CD4-positive, alpha-beta T cell (primary cell): Measurements from ENCODE around the gene JCHAIN. TPM values are rescaled to one million over a fixed set of nuclear protein-coding genes. Genes with fewer than 3 reads are reported as not detected.

Experiments
- ATAC-seq: fragments of 200-7000 bp; cut with Tn5 transposase; one replicate; pipeline ENCODE4 v1.10.0; 2022; ENCODE audit warnings: mild to moderate bottlenecking; ENCODE audit not compliant: poor library complexity
- CTCF ChIA-PET: fragments of 350-600 bp; sonication (Branson Sonifier 250); formaldehyde crosslinking; loops from one replicate; lab custom pipeline; 2021; ENCODE audit warnings: antibody characterized with exemption, inconsistent platforms; lab: Charles Lee
- POLR2A ChIA-PET: fragments of 350-600 bp; sonication (Branson Sonifier 250); formaldehyde crosslinking; loops from one replicate; lab custom pipeline; 2021; ENCODE audit warnings: antibody characterized with exemption, inconsistent platforms; lab: Charles Lee
- DNase-seq, 14 experiments: peaks; one replicate each; pipeline ENCODE4 v3.0.0-alpha.2; 2013 to 2020; ENCODE audit warnings: mixed read lengths in 2 of 14
- H3K27ac ChIP-seq, 2 donors: one replicate each; pipeline versions ENCODE4 v1.5.1 to v1.7.0; 2013; ENCODE audit warnings: low read length in 2 of 2, low read depth in 1 of 2, mild to moderate bottlenecking in 1 of 2
- H3K27me3 ChIP-seq, 2 experiments: 1 replicate in 1 of 2; 2 replicates in 1 of 2; pipeline versions ENCODE4 v1.6.1 to v1.7.0; 2013; ENCODE audit warnings: low read length in 2 of 2, control low read depth in 1 of 2, mild to moderate bottlenecking in 1 of 2, moderate library complexity in 1 of 2; ENCODE audit not compliant: insufficient read depth in 2 of 2, control insufficient read depth in 1 of 2
- H3K36me3 ChIP-seq: one replicate; pipeline ENCODE4 v1.6.1; 2013; ENCODE audit warnings: low read length, control low read depth; ENCODE audit not compliant: insufficient read depth
- H3K4me1 ChIP-seq: one replicate; pipeline ENCODE4 v1.6.1; 2013; ENCODE audit warnings: low read length, control low read depth; ENCODE audit not compliant: insufficient read depth
- H3K4me3 ChIP-seq: one replicate; pipeline ENCODE4 v1.5.1; 2013; ENCODE audit warnings: mild to moderate bottlenecking, low read length, moderate library complexity
- H3K9me3 ChIP-seq, 2 experiments: 1 replicate in 1 of 2; 2 replicates in 1 of 2; pipeline versions ENCODE4 v1.6.1 to v1.7.0; 2013; ENCODE audit warnings: low read length in 2 of 2, mild to moderate bottlenecking in 2 of 2, control low read depth in 1 of 2, moderate library complexity in 1 of 2; ENCODE audit not compliant: control insufficient read depth in 1 of 2, insufficient read depth in 1 of 2
- H3K27ac Mint-ChIP-seq: one replicate; pipeline ENCODE4 v1.8.0; 2020; ENCODE audit warnings: mixed read lengths
- H3K27me3 Mint-ChIP-seq: one replicate; pipeline ENCODE4 v1.8.0; 2021; ENCODE audit warnings: mixed read lengths
- H3K36me3 Mint-ChIP-seq: one replicate; pipeline ENCODE4 v1.8.0; 2021; ENCODE audit warnings: low read depth, mixed read lengths
- H3K4me1 Mint-ChIP-seq: one replicate; pipeline ENCODE4 v1.8.0; 2021; ENCODE audit warnings: low read depth, mixed read lengths
- H3K4me3 Mint-ChIP-seq: one replicate; pipeline ENCODE4 v1.8.0; 2020; ENCODE audit warnings: mild to moderate bottlenecking, mixed read lengths
- H3K9me3 Mint-ChIP-seq: one replicate; pipeline ENCODE4 v1.8.0; 2020; ENCODE audit warnings: mixed read lengths
- intact Hi-C, 2 experiments: fragments of 100-400 bp; cut with DNase I in 1 of 2; cut with micrococcal nuclease in 1 of 2; formaldehyde crosslinking; loops; one replicate each; pipeline versions ENCODE4 v1.15.1 to v1.9.0; 2023 to 2025; cut with DNase I, micrococcal nuclease
- total RNA-seq, 174 experiments: library from RNA in 2 of 174; stranded (reverse) in 2 of 174; gene quantifications; one replicate each; pipeline ENCODE4 v1.2.3 and lab custom pipeline; 2021 to 2026
- TF ChIP-seq, protein P1 (sequence below): fragments of 200-600 bp; IDR thresholded peaks from one replicate; pipeline ENCODE4 v1.8.0; 2022; ENCODE audit warnings: antibody characterized with exemption, mild to moderate bottlenecking

JCHAIN gene
- total RNA-seq, 2 experiments from 2014 or later: 1.0 to 2.7 TPM

DNA sequence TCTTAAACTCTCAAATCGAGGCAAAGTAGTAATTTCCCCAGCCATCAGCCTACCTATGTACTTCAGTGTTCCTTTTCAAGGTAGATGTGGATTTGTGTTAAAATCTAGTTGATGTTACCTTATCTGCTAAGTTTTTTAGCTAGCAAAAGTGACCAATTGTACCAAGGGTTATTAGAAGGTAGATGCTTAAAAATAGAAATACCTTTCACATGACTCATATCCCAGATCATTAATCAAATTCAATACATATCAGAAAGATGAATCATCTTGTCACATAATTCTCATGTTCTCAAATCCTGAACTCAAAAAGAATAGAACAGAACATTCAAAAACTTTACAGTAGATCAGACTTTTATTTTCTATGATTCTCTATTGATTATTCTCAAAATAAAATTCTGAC, 34.3 kb downstream of the JCHAIN start:
- Mint-ChIP-seq H3K9me3 (no peaks in the 10 kb centered on the region), H3K36me3 (no peaks in the 10 kb centered on the region), H3K4me3 (no peak overlapping the region), H3K4me1 (peaks cover 7% of the 10 kb centered on the region), H3K27ac (no peak overlapping the region), H3K27me3 (no peaks in the 10 kb centered on the region)
- Histone ChIP-seq H3K4me3 (no peak overlapping the region), H3K27ac (no peak overlapping the region), H3K9me3 (no peaks in the 10 kb centered on the region), H3K4me1 (no peaks in the 10 kb centered on the region), H3K27me3 (no peaks in the 10 kb centered on the region), H3K36me3 (no peaks in the 10 kb centered on the region)
- DNase-seq (no peak), ATAC-seq (no peak)
- TF ChIP-seq, protein P1, sequence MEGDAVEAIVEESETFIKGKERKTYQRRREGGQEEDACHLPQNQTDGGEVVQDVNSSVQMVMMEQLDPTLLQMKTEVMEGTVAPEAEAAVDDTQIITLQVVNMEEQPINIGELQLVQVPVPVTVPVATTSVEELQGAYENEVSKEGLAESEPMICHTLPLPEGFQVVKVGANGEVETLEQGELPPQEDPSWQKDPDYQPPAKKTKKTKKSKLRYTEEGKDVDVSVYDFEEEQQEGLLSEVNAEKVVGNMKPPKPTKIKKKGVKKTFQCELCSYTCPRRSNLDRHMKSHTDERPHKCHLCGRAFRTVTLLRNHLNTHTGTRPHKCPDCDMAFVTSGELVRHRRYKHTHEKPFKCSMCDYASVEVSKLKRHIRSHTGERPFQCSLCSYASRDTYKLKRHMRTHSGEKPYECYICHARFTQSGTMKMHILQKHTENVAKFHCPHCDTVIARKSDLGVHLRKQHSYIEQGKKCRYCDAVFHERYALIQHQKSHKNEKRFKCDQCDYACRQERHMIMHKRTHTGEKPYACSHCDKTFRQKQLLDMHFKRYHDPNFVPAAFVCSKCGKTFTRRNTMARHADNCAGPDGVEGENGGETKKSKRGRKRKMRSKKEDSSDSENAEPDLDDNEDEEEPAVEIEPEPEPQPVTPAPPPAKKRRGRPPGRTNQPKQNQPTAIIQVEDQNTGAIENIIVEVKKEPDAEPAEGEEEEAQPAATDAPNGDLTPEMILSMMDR: no peak
- ChIA-PET POLR2A (no interaction called here), CTCF (no interaction called here)
- intact Hi-C loops: no loop called here

DNA sequence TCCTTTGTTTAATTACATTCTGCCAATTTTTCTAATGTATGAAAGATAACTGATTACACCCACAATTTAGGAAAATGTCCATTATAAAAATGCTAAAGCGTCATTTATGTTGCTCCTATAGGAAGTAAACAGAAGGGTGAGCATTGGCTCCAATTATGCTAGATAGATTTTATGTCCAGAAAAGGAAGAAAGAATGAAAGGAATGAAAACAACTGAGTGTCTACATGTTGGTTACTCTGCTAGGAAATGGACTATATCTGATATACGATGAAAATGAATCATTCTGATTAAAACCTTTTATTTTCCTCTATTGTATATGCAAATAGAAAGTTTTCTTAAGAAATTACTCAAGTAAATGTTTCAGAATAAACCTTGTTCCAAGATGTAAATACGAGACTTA, 36.1 kb downstream of the JCHAIN start:
- H3K27me3 Mint-ChIP-seq: no peaks in the 10 kb centered on the region
- no peaks in the 10 kb centered on the region for H3K27me3 ChIP-seq
- no peak overlapping the region for H3K4me3 Mint-ChIP-seq
- H3K36me3 ChIP-seq: no peaks in the 10 kb centered on the region
- H3K4me1 Mint-ChIP-seq: peaks cover 7% of the 10 kb centered on the region
- H3K4me1 ChIP-seq: no peaks in the 10 kb centered on the region
- H3K27ac Mint-ChIP-seq: no peak overlapping the region
- H3K4me3 ChIP-seq: no peak overlapping the region
- DNase-seq: no peak
- ATAC-seq: no peak
- no peaks in the 10 kb centered on the region for H3K36me3 Mint-ChIP-seq
- TF ChIP-seq, protein P1: no peak
- no peaks in the 10 kb centered on the region for H3K9me3 Mint-ChIP-seq
- intact Hi-C loops: no loop called here
- ChIA-PET POLR2A (no interaction called here), CTCF (interaction anchor here (0.6 kb wide), 1 partner anchor 26 kb away, joined by 3 read pairs; no protein-coding TSS in a partner anchor)
- H3K27ac ChIP-seq: no peak overlapping the region
- H3K9me3 ChIP-seq: no peaks in the 10 kb centered on the region

DNA sequence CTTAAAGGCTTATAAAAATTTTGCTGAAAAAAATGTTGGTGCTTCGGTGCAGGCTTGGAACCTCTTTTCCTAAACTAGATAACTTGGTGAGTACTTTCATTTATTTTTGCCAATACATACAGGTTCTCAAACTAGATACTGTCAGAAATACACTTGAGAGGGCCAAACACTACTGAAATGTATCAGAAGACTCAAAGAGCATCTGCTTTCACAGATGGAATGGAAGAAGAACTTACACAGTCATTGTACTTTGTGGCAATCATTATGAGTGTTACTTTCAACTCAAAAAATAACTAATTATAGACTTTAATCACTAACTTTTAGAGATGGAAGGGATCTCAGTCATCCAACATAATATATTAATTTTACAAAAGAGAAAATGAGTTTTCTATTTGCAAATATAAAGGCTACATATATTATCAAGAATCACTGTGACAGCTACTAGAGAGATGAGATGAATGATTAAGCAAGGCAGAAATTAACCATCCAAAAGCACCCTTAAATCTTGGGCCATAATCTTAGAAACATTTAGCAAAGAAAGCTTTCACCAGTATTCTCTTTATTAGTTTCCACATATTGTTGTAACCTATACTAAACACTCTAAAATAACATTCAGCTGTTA, 36.7 kb downstream of the JCHAIN start:
- DNase-seq (no peak), ATAC-seq (no peak)
- Histone ChIP-seq H3K27me3 (no peaks in the 10 kb centered on the region), H3K36me3 (no peaks in the 10 kb centered on the region), H3K4me1 (no peaks in the 10 kb centered on the region), H3K9me3 (no peaks in the 10 kb centered on the region), H3K4me3 (no peak overlapping the region), H3K27ac (no peak overlapping the region)
- H3K36me3 Mint-ChIP-seq: no peaks in the 10 kb centered on the region
- H3K27me3 Mint-ChIP-seq: no peaks in the 10 kb centered on the region
- CTCF ChIA-PET: no interaction called here
- H3K27ac Mint-ChIP-seq: no peak overlapping the region
- TF ChIP-seq, protein P1: no peak
- no peak overlapping the region for H3K4me3 Mint-ChIP-seq
- H3K9me3 Mint-ChIP-seq: no peaks in the 10 kb centered on the region
- H3K4me1 Mint-ChIP-seq: peaks cover 7% of the 10 kb centered on the region
- intact Hi-C loops: no loop called here
- POLR2A ChIA-PET: interaction anchor here (0.6 kb wide), 1 partner anchor 30 kb away, joined by 3 read pairs; no protein-coding TSS in a partner anchor
